ENCODE results near the gene MEGF10.

The MEGF10 gene

GRCh38 chr5:127359502-127359901 is 68.9 kb downstream of the MEGF10 start:
- H3K9me3 ChIP-seq (ENCODE audit: insufficient read depth, low read length, severe bottlenecking) = no peaks in the 10 kb centered on the region
- ATAC-seq (ENCODE audit: insufficient read depth, low read depth) = no peak
- H3K4me2 ChIP-seq (ENCODE audit: insufficient read depth, low read length) = no peak overlapping the region
- H3K79me2 ChIP-seq (ENCODE audit: insufficient read depth, low read length) = no peaks in the 10 kb centered on the region
- no peak for DNase-seq
- TF ChIP-seq, protein P1, sequence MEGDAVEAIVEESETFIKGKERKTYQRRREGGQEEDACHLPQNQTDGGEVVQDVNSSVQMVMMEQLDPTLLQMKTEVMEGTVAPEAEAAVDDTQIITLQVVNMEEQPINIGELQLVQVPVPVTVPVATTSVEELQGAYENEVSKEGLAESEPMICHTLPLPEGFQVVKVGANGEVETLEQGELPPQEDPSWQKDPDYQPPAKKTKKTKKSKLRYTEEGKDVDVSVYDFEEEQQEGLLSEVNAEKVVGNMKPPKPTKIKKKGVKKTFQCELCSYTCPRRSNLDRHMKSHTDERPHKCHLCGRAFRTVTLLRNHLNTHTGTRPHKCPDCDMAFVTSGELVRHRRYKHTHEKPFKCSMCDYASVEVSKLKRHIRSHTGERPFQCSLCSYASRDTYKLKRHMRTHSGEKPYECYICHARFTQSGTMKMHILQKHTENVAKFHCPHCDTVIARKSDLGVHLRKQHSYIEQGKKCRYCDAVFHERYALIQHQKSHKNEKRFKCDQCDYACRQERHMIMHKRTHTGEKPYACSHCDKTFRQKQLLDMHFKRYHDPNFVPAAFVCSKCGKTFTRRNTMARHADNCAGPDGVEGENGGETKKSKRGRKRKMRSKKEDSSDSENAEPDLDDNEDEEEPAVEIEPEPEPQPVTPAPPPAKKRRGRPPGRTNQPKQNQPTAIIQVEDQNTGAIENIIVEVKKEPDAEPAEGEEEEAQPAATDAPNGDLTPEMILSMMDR (IDR thresholded peaks at IDR 0.05; ENCODE audit: borderline replicate concordance, extremely low read depth, low read length, poor library complexity, severe bottlenecking) = no peak
- TF ChIP-seq EZH2 (IDR thresholded peaks at IDR 0.05; ENCODE audit: borderline replicate concordance, low read depth, low read length, severe bottlenecking) = no peak
- no peak overlapping the region for H3K27ac ChIP-seq (ENCODE audit: low read length)
- no peaks in the 10 kb centered on the region for H3K4me1 ChIP-seq (ENCODE audit: insufficient read depth, low read length)
- H3K4me3 ChIP-seq (ENCODE audit: low read depth in 1 of 2, low read length in 2 of 2) = no peak overlapping the region
- no peaks in the 10 kb centered on the region for H3K27me3 ChIP-seq (ENCODE audit: insufficient read depth, low read length, poor library complexity)
- H4K20me1 ChIP-seq (ENCODE audit: insufficient read depth, low read length) = no peaks in the 10 kb centered on the region
- no peak overlapping the region for H2AFZ ChIP-seq (ENCODE audit: low read depth, low read length)
- no peak overlapping the region for H3K9ac ChIP-seq (ENCODE audit: low read depth, low read length)
- H3K36me3 ChIP-seq (ENCODE audit: insufficient read depth, low read length) = no peaks in the 10 kb centered on the region

DNA sequence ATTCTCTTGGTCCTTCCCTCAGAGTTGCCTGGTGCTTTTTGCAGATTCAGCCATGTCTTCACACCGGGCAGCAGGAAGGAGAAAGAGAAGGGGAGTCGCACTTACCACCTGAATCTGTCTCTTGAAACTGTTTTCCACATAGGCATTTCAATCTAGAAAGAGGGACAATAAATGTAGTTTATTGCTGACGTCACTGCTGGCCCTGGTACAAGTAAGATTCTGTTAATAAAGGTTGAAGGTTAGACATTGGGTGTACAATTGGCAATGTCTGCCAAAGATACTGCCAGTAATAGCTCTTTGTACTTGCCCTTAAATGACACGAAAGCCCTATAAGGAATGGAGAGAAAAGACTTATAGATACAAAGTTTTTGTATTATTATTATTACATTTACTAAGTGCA is 72.8 kb downstream of the MEGF10 start:
- Histone ChIP-seq H3K4me2 (ENCODE audit: insufficient read depth, low read length) (no peak overlapping the region), H3K36me3 (ENCODE audit: insufficient read depth, low read length) (no peaks in the 10 kb centered on the region), H3K4me1 (ENCODE audit: insufficient read depth, low read length) (no peaks in the 10 kb centered on the region), H4K20me1 (ENCODE audit: insufficient read depth, low read length) (no peaks in the 10 kb centered on the region), H3K27ac (ENCODE audit: low read length) (no peak overlapping the region), H3K27me3 (ENCODE audit: insufficient read depth, low read length, poor library complexity) (peaks cover 3% of the 10 kb centered on the region), H3K79me2 (ENCODE audit: insufficient read depth, low read length) (no peaks in the 10 kb centered on the region), H3K9ac (ENCODE audit: low read depth, low read length) (no peak overlapping the region), H3K9me3 (ENCODE audit: insufficient read depth, low read length, severe bottlenecking) (no peaks in the 10 kb centered on the region), H2AFZ (ENCODE audit: low read depth, low read length) (no peak overlapping the region), H3K4me3 (ENCODE audit: low read depth in 1 of 2, low read length in 2 of 2) (no peak overlapping the region)
- ATAC-seq (ENCODE audit: insufficient read depth, low read depth) = no peak
- TF ChIP-seq, protein P1 (IDR thresholded peaks at IDR 0.05; ENCODE audit: borderline replicate concordance, extremely low read depth, low read length, poor library complexity, severe bottlenecking) = no peak
- TF ChIP-seq EZH2 (IDR thresholded peaks at IDR 0.05; ENCODE audit: borderline replicate concordance, low read depth, low read length, severe bottlenecking) = no peak
- DNase-seq = no peak

- no peak overlapping the region for H3K27ac ChIP-seq (ENCODE audit: low read length)
- H3K36me3 ChIP-seq (ENCODE audit: insufficient read depth, low read length) = no peaks in the 10 kb centered on the region
- H3K4me3 ChIP-seq (ENCODE audit: low read depth in 1 of 2, low read length in 2 of 2) = no peak overlapping the region
- H2AFZ ChIP-seq (ENCODE audit: low read depth, low read length) = no peak overlapping the region
- DNase-seq = no peak
- no peaks in the 10 kb centered on the region for H3K4me1 ChIP-seq (ENCODE audit: insufficient read depth, low read length)
- no peaks in the 10 kb centered on the region for H3K9me3 ChIP-seq (ENCODE audit: insufficient read depth, low read length, severe bottlenecking)
- TF ChIP-seq EZH2 (IDR thresholded peaks at IDR 0.05; ENCODE audit: borderline replicate concordance, low read depth, low read length, severe bottlenecking) = no peak
- TF ChIP-seq, protein P1 (IDR thresholded peaks at IDR 0.05; ENCODE audit: borderline replicate concordance, extremely low read depth, low read length, poor library complexity, severe bottlenecking) = no peak
- no peak for ATAC-seq (ENCODE audit: insufficient read depth, low read depth)
- H3K9ac ChIP-seq (ENCODE audit: low read depth, low read length) = no peak overlapping the region
- H3K79me2 ChIP-seq (ENCODE audit: insufficient read depth, low read length) = no peaks in the 10 kb centered on the region
- H3K27me3 ChIP-seq (ENCODE audit: insufficient read depth, low read length, poor library complexity) = peaks cover 8% of the 10 kb centered on the region
- no peak overlapping the region for H3K4me2 ChIP-seq (ENCODE audit: insufficient read depth, low read length)
- no peaks in the 10 kb centered on the region for H4K20me1 ChIP-seq (ENCODE audit: insufficient read depth, low read length)
Measured at GRCh38 chr5:127367029-127367428, 76.4 kb downstream of the MEGF10 start.

GRCh38 chr5:127367946-127368465 is 77.4 kb downstream of the MEGF10 start:
- H3K9me3 ChIP-seq (ENCODE audit: insufficient read depth, low read length, severe bottlenecking) = no peaks in the 10 kb centered on the region
- H3K36me3 ChIP-seq (ENCODE audit: insufficient read depth, low read length) = no peaks in the 10 kb centered on the region
- H3K4me1 ChIP-seq (ENCODE audit: insufficient read depth, low read length) = no peaks in the 10 kb centered on the region
- no peaks in the 10 kb centered on the region for H3K79me2 ChIP-seq (ENCODE audit: insufficient read depth, low read length)
- DNase-seq (no peak), ATAC-seq (ENCODE audit: insufficient read depth, low read depth) (no peak)
- peaks cover 8% of the 10 kb centered on the region for H3K27me3 ChIP-seq (ENCODE audit: insufficient read depth, low read length, poor library complexity)
- H3K9ac ChIP-seq (ENCODE audit: low read depth, low read length) = no peak overlapping the region
- H2AFZ ChIP-seq (ENCODE audit: low read depth, low read length) = no peak overlapping the region
- no peak overlapping the region for H3K4me3 ChIP-seq (ENCODE audit: low read depth in 1 of 2, low read length in 2 of 2)
- TF ChIP-seq EZH2 (IDR thresholded peaks at IDR 0.05; ENCODE audit: borderline replicate concordance, low read depth, low read length, severe bottlenecking) = no peak
- TF ChIP-seq, protein P1 (IDR thresholded peaks at IDR 0.05; ENCODE audit: borderline replicate concordance, extremely low read depth, low read length, poor library complexity, severe bottlenecking) = no peak
- H3K4me2 ChIP-seq (ENCODE audit: insufficient read depth, low read length) = no peak overlapping the region
- H3K27ac ChIP-seq (ENCODE audit: low read length) = no peak overlapping the region
- no peaks in the 10 kb centered on the region for H4K20me1 ChIP-seq (ENCODE audit: insufficient read depth, low read length)
